ENCODE results near the gene SERPINB8.
"Not testable (repeated sequence)": the region's sequence is repeated elsewhere in the genome, so short reads cannot be mapped to it uniquely, and the experiment has no call there.

SERPINB8 gene

GRCh38 chr18:63969942-63970808 is at the start of gene SERPINB8:
SERPINB8 (plus strand) TSS chr18:63970081; CDS start chr18:63978309, 8,228 bp downstream.
- no peaks in the 10 kb centered on the region for H3K9me3 ChIP-seq (ENCODE audit: control insufficient read depth, insufficient read depth, low read length)
- H3K9ac ChIP-seq (ENCODE audit: low read depth, low read length), result peak within 1 kb of the TSS; percentile 54
- peaks cover 72% of the 10 kb centered on the region for H3K27me3 ChIP-seq (ENCODE audit: control insufficient read depth, insufficient read depth, low read length)
- H3K4me3 ChIP-seq (ENCODE audit: low read depth, low read length), result peak within 1 kb of the TSS; percentile 80
- H3K36me3 ChIP-seq (ENCODE audit: control insufficient read depth, insufficient read depth, low read length), result no peaks in the 10 kb centered on the region
- peaks cover 3% of the 10 kb centered on the region for H3K4me1 ChIP-seq (ENCODE audit: control insufficient read depth, insufficient read depth, low read length)

GRCh38 chr18:63922049-63922448 is 47.8 kb upstream of the SERPINB8 start:
- H3K9me3 ChIP-seq (ENCODE audit: control insufficient read depth, insufficient read depth, low read length), result no peaks in the 10 kb centered on the region

GRCh38 chr18:63924551-63924950 is 45.3 kb upstream of the SERPINB8 start:
- Histone ChIP-seq H3K27me3 (ENCODE audit: control insufficient read depth, insufficient read depth, low read length) (no peaks in the 10 kb centered on the region), H3K9ac (ENCODE audit: low read depth, low read length) (no peak overlapping the region), H3K36me3 (ENCODE audit: control insufficient read depth, insufficient read depth, low read length) (no peaks in the 10 kb centered on the region), H3K9me3 (ENCODE audit: control insufficient read depth, insufficient read depth, low read length) (no peaks in the 10 kb centered on the region), H3K4me3 (ENCODE audit: low read depth, low read length) (no peak overlapping the region), H3K4me1 (ENCODE audit: control insufficient read depth, insufficient read depth, low read length) (no peaks in the 10 kb centered on the region)

More at GRCh38 chr18:63922049-63922448, 47.8 kb upstream of the SERPINB8 start:
- Histone ChIP-seq H3K36me3 (ENCODE audit: control insufficient read depth, insufficient read depth, low read length) (no peaks in the 10 kb centered on the region), H3K27me3 (ENCODE audit: control insufficient read depth, insufficient read depth, low read length) (no peaks in the 10 kb centered on the region), H3K9ac (ENCODE audit: low read depth, low read length) (no peak overlapping the region), H3K4me1 (ENCODE audit: control insufficient read depth, insufficient read depth, low read length) (no peaks in the 10 kb centered on the region), H3K4me3 (ENCODE audit: low read depth, low read length) (no peak overlapping the region)

- H3K9ac ChIP-seq (ENCODE audit: low read depth, low read length), result no peak overlapping the region
- no peaks in the 10 kb centered on the region for H3K36me3 ChIP-seq (ENCODE audit: control insufficient read depth, insufficient read depth, low read length)
- no peaks in the 10 kb centered on the region for H3K4me1 ChIP-seq (ENCODE audit: control insufficient read depth, insufficient read depth, low read length)
- H3K27me3 ChIP-seq (ENCODE audit: control insufficient read depth, insufficient read depth, low read length), result no peaks in the 10 kb centered on the region
- no peak overlapping the region for H3K4me3 ChIP-seq (ENCODE audit: low read depth, low read length)
- H3K9me3 ChIP-seq (ENCODE audit: control insufficient read depth, insufficient read depth, low read length), result no peaks in the 10 kb centered on the region
Measured at GRCh38 chr18:63928331-63928730, 41.5 kb upstream of the SERPINB8 start.

- not testable (repeated sequence) for H3K9me3 ChIP-seq (ENCODE audit: control insufficient read depth, insufficient read depth, low read length); H3K9ac ChIP-seq (ENCODE audit: low read depth, low read length); H3K4me1 ChIP-seq (ENCODE audit: control insufficient read depth, insufficient read depth, low read length); H3K4me3 ChIP-seq (ENCODE audit: low read depth, low read length); H3K36me3 ChIP-seq (ENCODE audit: control insufficient read depth, insufficient read depth, low read length); H3K27me3 ChIP-seq (ENCODE audit: control insufficient read depth, insufficient read depth, low read length)
Measured at GRCh38 chr18:63929369-63929768, 40.5 kb upstream of the SERPINB8 start.

- Histone ChIP-seq H3K4me1 (ENCODE audit: control insufficient read depth, insufficient read depth, low read length) (no peaks in the 10 kb centered on the region), H3K27me3 (ENCODE audit: control insufficient read depth, insufficient read depth, low read length) (peaks cover 13% of the 10 kb centered on the region), H3K9ac (ENCODE audit: low read depth, low read length) (no peak overlapping the region), H3K36me3 (ENCODE audit: control insufficient read depth, insufficient read depth, low read length) (no peaks in the 10 kb centered on the region), H3K9me3 (ENCODE audit: control insufficient read depth, insufficient read depth, low read length) (no peaks in the 10 kb centered on the region), H3K4me3 (ENCODE audit: low read depth, low read length) (no peak overlapping the region)
Measured at GRCh38 chr18:63930773-63931354, 39.0 kb upstream of the SERPINB8 start.

GRCh38 chr18:63936156-63936931 is 33.5 kb upstream of the SERPINB8 start:
- Histone ChIP-seq H3K9me3 (ENCODE audit: control insufficient read depth, insufficient read depth, low read length) (no peaks in the 10 kb centered on the region), H3K4me1 (ENCODE audit: control insufficient read depth, insufficient read depth, low read length) (no peaks in the 10 kb centered on the region), H3K4me3 (ENCODE audit: low read depth, low read length) (peak overlapping the region; percentile 77), H3K9ac (ENCODE audit: low read depth, low read length) (peak overlapping the region; percentile 66), H3K36me3 (ENCODE audit: control insufficient read depth, insufficient read depth, low read length) (no peaks in the 10 kb centered on the region), H3K27me3 (ENCODE audit: control insufficient read depth, insufficient read depth, low read length) (peaks cover 48% of the 10 kb centered on the region)

GRCh38 chr18:63936932-63937393 is 32.9 kb upstream of the SERPINB8 start:
- Histone ChIP-seq H3K27me3 (ENCODE audit: control insufficient read depth, insufficient read depth, low read length) (peaks cover 48% of the 10 kb centered on the region), H3K4me3 (ENCODE audit: low read depth, low read length) (peak overlapping the region; percentile 77), H3K9ac (ENCODE audit: low read depth, low read length) (peak overlapping the region; percentile 66), H3K36me3 (ENCODE audit: control insufficient read depth, insufficient read depth, low read length) (no peaks in the 10 kb centered on the region), H3K4me1 (ENCODE audit: control insufficient read depth, insufficient read depth, low read length) (no peaks in the 10 kb centered on the region), H3K9me3 (ENCODE audit: control insufficient read depth, insufficient read depth, low read length) (no peaks in the 10 kb centered on the region)

GRCh38 chr18:63940008-63940407 is 29.9 kb upstream of the SERPINB8 start:
- Histone ChIP-seq H3K36me3 (ENCODE audit: control insufficient read depth, insufficient read depth, low read length) (no peaks in the 10 kb centered on the region), H3K9ac (ENCODE audit: low read depth, low read length) (no peak overlapping the region), H3K4me3 (ENCODE audit: low read depth, low read length) (peak overlapping the region; percentile 62), H3K9me3 (ENCODE audit: control insufficient read depth, insufficient read depth, low read length) (no peaks in the 10 kb centered on the region), H3K27me3 (ENCODE audit: control insufficient read depth, insufficient read depth, low read length) (peaks cover 48% of the 10 kb centered on the region), H3K4me1 (ENCODE audit: control insufficient read depth, insufficient read depth, low read length) (no peaks in the 10 kb centered on the region)

- H3K9ac ChIP-seq (ENCODE audit: low read depth, low read length); H3K9me3 ChIP-seq (ENCODE audit: control insufficient read depth, insufficient read depth, low read length); H3K36me3 ChIP-seq (ENCODE audit: control insufficient read depth, insufficient read depth, low read length); H3K4me1 ChIP-seq (ENCODE audit: control insufficient read depth, insufficient read depth, low read length): not testable (repeated sequence)
- Histone ChIP-seq H3K27me3 (ENCODE audit: control insufficient read depth, insufficient read depth, low read length) (peaks cover 43% of the 10 kb centered on the region), H3K4me3 (ENCODE audit: low read depth, low read length) (peak overlapping the region; percentile 62)
Measured at GRCh38 chr18:63940543-63941050, 29.3 kb upstream of the SERPINB8 start.

- Histone ChIP-seq H3K9me3 (ENCODE audit: control insufficient read depth, insufficient read depth, low read length) (no peaks in the 10 kb centered on the region), H3K4me1 (ENCODE audit: control insufficient read depth, insufficient read depth, low read length) (no peaks in the 10 kb centered on the region), H3K4me3 (ENCODE audit: low read depth, low read length) (no peak overlapping the region), H3K36me3 (ENCODE audit: control insufficient read depth, insufficient read depth, low read length) (no peaks in the 10 kb centered on the region), H3K27me3 (ENCODE audit: control insufficient read depth, insufficient read depth, low read length) (peaks cover 32% of the 10 kb centered on the region), H3K9ac (ENCODE audit: low read depth, low read length) (no peak overlapping the region)
Measured at GRCh38 chr18:63947051-63947790, 22.7 kb upstream of the SERPINB8 start.

Measured in iPS-15b (cell line).